Measurements from ENCODE around the gene SYNJ1. TPM values are rescaled to one million over a fixed set of nuclear protein-coding genes. Genes with fewer than 3 reads are reported as not detected.

Gene SYNJ1
- total and polyA plus RNA-seq, 2 experiments from 2014 or later, result 1.4 to 4.2 TPM

GRCh38 chr21:32756096-32756495, 28.3 kb upstream of the SYNJ1 start:
- Histone ChIP-seq H3K4me2 (no peak overlapping the region), H3K27me3 (ENCODE audit: insufficient read depth) (no peaks in the 10 kb centered on the region), H3K9me2 (ENCODE audit: insufficient read depth) (no peaks in the 10 kb centered on the region), H3K4me1 (ENCODE audit: insufficient read depth) (no peaks in the 10 kb centered on the region), H3K79me2 (replicated peaks; ENCODE audit: insufficient read depth) (peaks cover 25% of the 10 kb centered on the region), H3K4me3 (no peak overlapping the region), H3K36me3 (ENCODE audit: insufficient read depth) (peaks cover 49% of the 10 kb centered on the region), H4K20me1 (replicated peaks; ENCODE audit: insufficient read depth) (peaks cover 38% of the 10 kb centered on the region), H2AFZ (no peak overlapping the region), H3K27ac (ENCODE audit: low read depth) (no peak overlapping the region), H3F3A (replicated peaks; ENCODE audit: low read depth) (no peaks in the 10 kb centered on the region)
- Mint-ChIP-seq H3K27me3 (ENCODE audit: insufficient read depth, low read depth, poor library complexity) (no peaks in the 10 kb centered on the region), H3K9me3 (no peaks in the 10 kb centered on the region), H3K36me3 (ENCODE audit: low read depth) (peaks cover 88% of the 10 kb centered on the region), H3K4me3 (no peak overlapping the region), H3K27ac (no peak overlapping the region), H3K4me1 (peaks cover 14% of the 10 kb centered on the region; the same call in 2 of the 3 replicates)
- ATAC-seq (no peak), DNase-seq (ENCODE audit: low spot score) (no peak)
- no peak for TF ChIP-seq ZNF462 (CRISPR knock-in tag; IDR thresholded peaks at IDR 0.05)
- TF ChIP-seq POLR2AphosphoS5 (IDR thresholded peaks at IDR 0.05; ENCODE audit: low read depth), result no peak

- no peak overlapping the region for H3K4me2 ChIP-seq
- ATAC-seq (peak; percentile 76), DNase-seq (ENCODE audit: low spot score) (peak; percentile 13)
- no peaks in the 10 kb centered on the region for H3F3A ChIP-seq (replicated peaks; ENCODE audit: low read depth)
- no peak overlapping the region for H2AFZ ChIP-seq
- H3K4me1 ChIP-seq (ENCODE audit: insufficient read depth), result no peaks in the 10 kb centered on the region
- H3K36me3 ChIP-seq (ENCODE audit: insufficient read depth), result peaks cover 43% of the 10 kb centered on the region
- no peaks in the 10 kb centered on the region for H3K27me3 ChIP-seq (ENCODE audit: insufficient read depth)
- Mint-ChIP-seq H3K27me3 (ENCODE audit: insufficient read depth, low read depth, poor library complexity) (no peaks in the 10 kb centered on the region), H3K36me3 (ENCODE audit: low read depth) (peaks cover 87% of the 10 kb centered on the region), H3K27ac (no peak overlapping the region), H3K4me1 (peaks cover 14% of the 10 kb centered on the region; the same call in 2 of the 3 replicates), H3K4me3 (no peak overlapping the region), H3K9me3 (no peaks in the 10 kb centered on the region)
- no peak overlapping the region for H3K4me3 ChIP-seq
- H4K20me1 ChIP-seq (replicated peaks; ENCODE audit: insufficient read depth), result peaks cover 30% of the 10 kb centered on the region
- H3K79me2 ChIP-seq (replicated peaks; ENCODE audit: insufficient read depth), result peaks cover 22% of the 10 kb centered on the region
- H3K27ac ChIP-seq (ENCODE audit: low read depth), result no peak overlapping the region
- no peaks in the 10 kb centered on the region for H3K9me2 ChIP-seq (ENCODE audit: insufficient read depth)
- no peak for TF ChIP-seq NANOG (IDR thresholded peaks at IDR 0.05; ENCODE audit: borderline replicate concordance)
- no peak for TF ChIP-seq JUNB (IDR thresholded peaks at IDR 0.05; ENCODE audit: unreplicated experiment)
- TF ChIP-seq ETS1 (IDR thresholded peaks at IDR 0.05), result no peak
- no peak for TF ChIP-seq ZNF114 (CRISPR knock-in tag; IDR thresholded peaks at IDR 0.05)
- no peak for TF ChIP-seq CREB1 (CRISPR knock-in tag; IDR thresholded peaks at IDR 0.05; ENCODE audit: low read depth)
- no peak for TF ChIP-seq CTCF (conservative IDR thresholded peaks at IDR 0.05; ENCODE audit: low read depth in 2 of 2)
Measured at GRCh38 chr21:32753818-32754585, 26.2 kb upstream of the SYNJ1 start.
